Fibroblast of lung (primary cell): ENCODE measurements around the gene EDDM3A. TPM values are rescaled to one million over a fixed set of nuclear protein-coding genes. Genes with fewer than 3 reads are reported as not detected.

Source experiments
- DNase-seq, 2 donors: peaks; one replicate each; pipeline versions ENCODE4 v3.0.0 to v3.0.0-alpha.2; 2010; ENCODE audit warnings: low read depth in 2 of 2
- H2AFZ ChIP-seq: 2 replicates; pipeline ENCODE4 v1.5.1; 2012; ENCODE audit warnings: low read length, control low read depth, inconsistent platforms
- H3K27ac ChIP-seq: 2 replicates; pipeline ENCODE4 v1.5.1; 2011; ENCODE audit warnings: low read length, control low read depth; ENCODE audit not compliant: insufficient read depth
- H3K27me3 ChIP-seq: 2 replicates; pipeline ENCODE4 v1.5.1; 2011; ENCODE audit warnings: mild to moderate bottlenecking, low read length; ENCODE audit not compliant: control insufficient read depth, insufficient read depth
- H3K36me3 ChIP-seq: 2 replicates; pipeline ENCODE4 v1.5.1; 2011; ENCODE audit warnings: low read length; ENCODE audit not compliant: control insufficient read depth, insufficient read depth
- H3K4me1 ChIP-seq: 2 replicates; pipeline ENCODE4 v1.5.1; 2011; ENCODE audit warnings: low read length; ENCODE audit not compliant: control insufficient read depth, insufficient read depth; ENCODE audit errors: extremely low read depth
- H3K4me2 ChIP-seq: 2 replicates; pipeline ENCODE4 v1.5.1; 2011; ENCODE audit warnings: low read length, control low read depth; ENCODE audit not compliant: insufficient read depth; ENCODE audit errors: extremely low read depth
- H3K4me3 ChIP-seq, 4 experiments: fragments of 200-600 bp in 1 of 4; sonication (generic) in 1 of 4; replicated peaks in 1 of 4; 2 replicates each; pipeline ENCODE4 v1.5.1; 2011 to 2016; ENCODE audit warnings: low read length in 4 of 4, low read depth in 3 of 4, mild to moderate bottlenecking in 3 of 4, control low read depth in 2 of 4, inconsistent platforms in 1 of 4, mixed read lengths in 1 of 4; ENCODE audit not compliant: insufficient read depth in 1 of 4; ENCODE audit errors: control extremely low read depth in 1 of 4
- H3K79me2 ChIP-seq: 2 replicates; pipeline ENCODE4 v1.5.1; 2012; ENCODE audit warnings: mild to moderate bottlenecking, low read length, inconsistent platforms; ENCODE audit not compliant: control insufficient read depth, insufficient read depth
- H3K9ac ChIP-seq: 2 replicates; pipeline ENCODE4 v1.5.1; 2011; ENCODE audit warnings: mild to moderate bottlenecking, low read length, control low read depth; ENCODE audit not compliant: insufficient read depth
- H3K9me3 ChIP-seq: 2 replicates; pipeline ENCODE4 v1.5.1; 2012; ENCODE audit warnings: low read depth, low read length; ENCODE audit not compliant: control insufficient read depth, insufficient read depth
- H4K20me1 ChIP-seq: 2 replicates; pipeline ENCODE4 v1.5.1; 2011; ENCODE audit warnings: low read length; ENCODE audit not compliant: control insufficient read depth, insufficient read depth; ENCODE audit errors: extremely low read depth
- CTCF ChIP-seq, 2 donors: IDR thresholded peaks in 1 of 2; conservative IDR thresholded peaks in 1 of 2; 1 replicate in 1 of 2; 2 replicates in 1 of 2; pipeline ENCODE4 v1.5.1; 2011 to 2012; ENCODE audit warnings: low read length in 2 of 2, control low read depth in 1 of 2, inconsistent platforms in 1 of 2, low read depth in 1 of 2, mild to moderate bottlenecking in 1 of 2
- EZH2 ChIP-seq: IDR thresholded peaks from 2 replicates; pipeline ENCODE4 v1.5.1; 2012; ENCODE audit warnings: low read length, control low read depth, mild to moderate bottlenecking; ENCODE audit errors: missing control alignments
- polyA plus RNA-seq, 2 donors: library from polyadenylated mRNA; depleted of rRNA in 1 of 2; stranded (reverse) in 1 of 2; unstranded in 1 of 2; fragments of >200 nt; gene quantifications; 2 replicates each; pipeline ENCODE4 v1.2.1, GENCODE V29; 2011 to 2012; ENCODE audit warnings: missing spikeins in 1 of 2
- total RNA-seq: library from RNA; depleted of rRNA; stranded (reverse); fragments of >200 nt; gene quantifications from 2 replicates; pipeline ENCODE4 v1.2.1, GENCODE V29; 2014

Gene EDDM3A
- total and polyA plus RNA-seq, 2 donors (not counting 1 experiment from before 2014, with no cell fraction given): not detected

- Histone ChIP-seq H3K4me1 (no peaks in the 10 kb centered on the region), H3K9ac (no peak overlapping the region), H3K27ac (no peak overlapping the region), H3K4me2 (no peak overlapping the region), H3K9me3 (no peaks in the 10 kb centered on the region), H3K36me3 (no peaks in the 10 kb centered on the region), H4K20me1 (no peaks in the 10 kb centered on the region), H3K4me3 (no peak overlapping the region), H3K79me2 (no peaks in the 10 kb centered on the region), H3K27me3 (no peaks in the 10 kb centered on the region), H2AFZ (no peak overlapping the region)
- TF ChIP-seq EZH2 (no peak), CTCF (conservative IDR thresholded peaks at IDR 0.05 in 1 of 2, IDR thresholded peaks at IDR 0.05 in 1 of 2; ENCODE audit: low read depth in 1 of 2, low read length in 2 of 2) (no peak)
- DNase-seq: no peak
Observed at GRCh38 chr14:20742132-20742531, 3.6 kb upstream of the EDDM3A start.

GRCh38 chr14:20743556-20743955, 2.1 kb upstream of the EDDM3A start:
- no peak overlapping the region for H2AFZ ChIP-seq
- no peak overlapping the region for H3K4me3 ChIP-seq
- H3K9ac ChIP-seq: no peak overlapping the region
- H3K27me3 ChIP-seq: no peaks in the 10 kb centered on the region
- H3K79me2 ChIP-seq: no peaks in the 10 kb centered on the region
- no peak for DNase-seq
- no peaks in the 10 kb centered on the region for H4K20me1 ChIP-seq
- H3K4me2 ChIP-seq: no peak overlapping the region
- TF ChIP-seq CTCF (conservative IDR thresholded peaks at IDR 0.05 in 1 of 2, IDR thresholded peaks at IDR 0.05 in 1 of 2; ENCODE audit: low read depth in 1 of 2, low read length in 2 of 2) (no peak), EZH2 (no peak)
- no peaks in the 10 kb centered on the region for H3K9me3 ChIP-seq
- H3K36me3 ChIP-seq: no peaks in the 10 kb centered on the region
- no peaks in the 10 kb centered on the region for H3K4me1 ChIP-seq
- no peak overlapping the region for H3K27ac ChIP-seq

GRCh38 chr14:20746566-20746965, 879 bp downstream of the EDDM3A start:
- no peaks in the 10 kb centered on the region for H3K27me3 ChIP-seq
- TF ChIP-seq EZH2 (no peak), CTCF (conservative IDR thresholded peaks at IDR 0.05 in 1 of 2, IDR thresholded peaks at IDR 0.05 in 1 of 2; ENCODE audit: low read depth in 1 of 2, low read length in 2 of 2) (no peak)
- DNase-seq: no peak
- no peak overlapping the region for H3K27ac ChIP-seq
- no peaks in the 10 kb centered on the region for H3K36me3 ChIP-seq
- H3K79me2 ChIP-seq: no peaks in the 10 kb centered on the region
- no peaks in the 10 kb centered on the region for H3K9me3 ChIP-seq
- no peaks in the 10 kb centered on the region for H4K20me1 ChIP-seq
- H2AFZ ChIP-seq: no peak overlapping the region
- H3K4me2 ChIP-seq: no peak overlapping the region
- H3K4me3 ChIP-seq: no peak overlapping the region
- no peak overlapping the region for H3K9ac ChIP-seq
- no peaks in the 10 kb centered on the region for H3K4me1 ChIP-seq
